HCT116 (cell line): ENCODE measurements around the gene CMBL. TPM values are rescaled to one million over a fixed set of nuclear protein-coding genes. Genes with fewer than 3 reads are reported as not detected.

Experiments
- ATAC-seq: fragments of 200-7000 bp; cut with Tn5 transposase; 2 replicates; pipeline ENCODE4 v1.9.1; 2020; ENCODE audit warnings: mild to moderate bottlenecking, moderate library complexity
- BruUV-seq: library from RNA; stranded (reverse); fragments of 400-500 nt; replicated peaks from 2 replicates; lab custom pipeline; 2021; lab: Mats Ljungman, UMichigan
- CTCF ChIA-PET: fragments of 300-600 bp; sonication (Branson Sonifier 250); formaldehyde crosslinking; loops from one replicate; lab custom pipeline; 2021; ENCODE audit warnings: antibody characterized with exemption; lab: Charles Lee
- POLR2A ChIA-PET: fragments of 300-600, 350-600 bp; sonication (Branson Sonifier 250); formaldehyde crosslinking; loops from one replicate; lab custom pipeline; 2021; ENCODE audit warnings: antibody characterized with exemption; lab: Charles Lee
- RAD21 ChIA-PET, 2 experiments: fragments of 300-600 bp; sonication (Branson Sonifier 250); formaldehyde crosslinking; loops; one replicate each; lab custom pipeline; 2023; ENCODE audit warnings: low total read pairs in 2 of 2; ENCODE audit not compliant: uncharacterized antibody in 2 of 2, unreplicated experiment in 2 of 2, low non-redundant PET in 1 of 2; lab: Charles Lee
- DNase-seq: peaks from one replicate; pipeline ENCODE4 v3.0.0-alpha.2; 2010; ENCODE audit warnings: low read depth, low spot score
- H2AFZ ChIP-seq: fragments of 200-600 bp; shearing (Covaris generic), sonication (generic); 2 replicates; pipeline ENCODE4 v1.6.1; 2017; ENCODE audit warnings: low read depth, mixed run types, mixed read lengths, antibody characterized with exemption, low read length; ENCODE audit not compliant: poor library complexity, severe bottlenecking
- H3K27ac ChIP-seq: 2 replicates; pipeline ENCODE4 v1.5.1; 2012; ENCODE audit warnings: low read depth, low read length
- H3K27me3 ChIP-seq: fragments of 200-600 bp; sonication (generic); 2 replicates; pipeline ENCODE4 v1.6.1; 2016; ENCODE audit warnings: mixed run types, low read length, mixed read lengths; ENCODE audit not compliant: insufficient read depth
- H3K36me3 ChIP-seq, 2 experiments: fragments of 200-500 bp in 1 of 2; fragments of 200-600 bp in 1 of 2; sonication (Bioruptor generic) in 1 of 2; sonication (generic) in 1 of 2; 2 replicates each; pipeline versions ENCODE4 v1.5.1 to v1.6.1; 2014 to 2016; ENCODE audit warnings: low read length in 2 of 2, inconsistent platforms in 1 of 2, mixed read lengths in 1 of 2, mixed run types in 1 of 2; ENCODE audit not compliant: insufficient read depth in 2 of 2, control insufficient read depth in 1 of 2
- H3K4me1 ChIP-seq, 2 experiments: fragments of 200-600 bp in 1 of 2; sonication (generic) in 1 of 2; 2 replicates each; pipeline versions ENCODE4 v1.5.1 to v1.6.1; 2012 to 2017; ENCODE audit warnings: low read length in 2 of 2, inconsistent platforms in 1 of 2, mild to moderate bottlenecking in 1 of 2, mixed read lengths in 1 of 2, mixed run types in 1 of 2, moderate library complexity in 1 of 2; ENCODE audit not compliant: insufficient read depth in 2 of 2, control insufficient read depth in 1 of 2
- H3K4me2 ChIP-seq: fragments of 200-600 bp; sonication (generic); 2 replicates; pipeline ENCODE4 v1.6.1; 2017; ENCODE audit warnings: mixed run types, low read length, mixed read lengths
- H3K4me3 ChIP-seq, 2 experiments: fragments of 200-600 bp in 1 of 2; sonication (generic) in 1 of 2; replicated peaks in 1 of 2; 2 replicates each; pipeline ENCODE4 v1.5.1; 2011 to 2016; ENCODE audit warnings: low read length in 2 of 2, control low read depth in 1 of 2, low read depth in 1 of 2, mild to moderate bottlenecking in 1 of 2, mixed read lengths in 1 of 2, mixed run types in 1 of 2
- H3K79me2 ChIP-seq: fragments of 200-600 bp; sonication (generic); 2 replicates; pipeline ENCODE4 v1.6.1; 2017; ENCODE audit warnings: mild to moderate bottlenecking, mixed run types, low read length, moderate library complexity, mixed read lengths; ENCODE audit not compliant: insufficient read depth
- H3K9ac ChIP-seq: fragments of 200-600 bp; sonication (generic); 2 replicates; pipeline ENCODE4 v1.6.1; 2016; ENCODE audit warnings: low read length, mixed read lengths
- H3K9me2 ChIP-seq: fragments of 200-600 bp; sonication (generic), shearing (Covaris generic); 2 replicates; pipeline ENCODE4 v1.6.1; 2017; ENCODE audit warnings: mixed run types, mild to moderate bottlenecking, moderate library complexity; ENCODE audit not compliant: insufficient read depth
- H3K9me3 ChIP-seq, 2 experiments: fragments of 200-500 bp in 1 of 2; fragments of 200-600 bp in 1 of 2; sonication (Bioruptor generic) in 1 of 2; sonication (generic) in 1 of 2; 2 replicates each; pipeline ENCODE4 v1.6.1; 2014 to 2017; ENCODE audit warnings: low read length in 2 of 2, mixed read lengths in 2 of 2, inconsistent platforms in 1 of 2, low read depth in 1 of 2, mild to moderate bottlenecking in 1 of 2, mixed run types in 1 of 2, moderate library complexity in 1 of 2; ENCODE audit not compliant: control insufficient read depth in 1 of 2, insufficient read depth in 1 of 2
- H4K20me1 ChIP-seq: fragments of 200-600 bp; sonication (generic), shearing (Covaris generic); 2 replicates; pipeline ENCODE4 v1.6.1; 2017; ENCODE audit warnings: mixed run types, mild to moderate bottlenecking, moderate library complexity; ENCODE audit not compliant: insufficient read depth
- ATF3 ChIP-seq: IDR thresholded peaks from 2 replicates; pipeline ENCODE4 v1.6.1; 2012
- CTCF ChIP-seq, 3 experiments: fragments of 200-600 bp in 1 of 3; sonication (generic) in 1 of 3; IDR thresholded peaks in 2 of 3; conservative IDR thresholded peaks in 1 of 3; 2 replicates each; pipeline ENCODE4 v1.5.1; 2012 to 2017; ENCODE audit warnings: low read depth in 2 of 3, low read length in 2 of 3, antibody characterized with exemption in 1 of 3, borderline replicate concordance in 1 of 3, control low read depth in 1 of 3, mild to moderate bottlenecking in 1 of 3, mixed read lengths in 1 of 3, mixed run types in 1 of 3, moderate library complexity in 1 of 3; ENCODE audit not compliant: insufficient read depth in 1 of 3
- FOSL1 ChIP-seq: IDR thresholded peaks from 2 replicates; pipeline ENCODE4 v1.6.1; 2012; ENCODE audit warnings: low read depth
- JUND ChIP-seq: IDR thresholded peaks from 2 replicates; pipeline ENCODE4 v1.6.1; 2012
- RAD21 ChIP-seq: IDR thresholded peaks from 2 replicates; pipeline ENCODE4 v1.6.1; 2012; ENCODE audit warnings: low read depth, mild to moderate bottlenecking
- REST ChIP-seq: IDR thresholded peaks from 2 replicates; pipeline ENCODE4 v1.6.1; 2012; ENCODE audit warnings: low read depth
- SIN3A ChIP-seq: IDR thresholded peaks from 2 replicates; pipeline ENCODE4 v1.6.1; 2012; ENCODE audit warnings: low read depth
- SRF ChIP-seq: IDR thresholded peaks from 2 replicates; pipeline ENCODE4 v1.6.1; 2012; ENCODE audit warnings: low read depth
- TCF7L2 ChIP-seq: IDR thresholded peaks from 2 replicates; pipeline ENCODE4 v1.7.0; 2011; ENCODE audit warnings: borderline replicate concordance, inconsistent platforms; ENCODE audit not compliant: insufficient read depth, insufficient read length; ENCODE audit errors: extremely low read depth
- ZBTB33 ChIP-seq: IDR thresholded peaks from 2 replicates; pipeline ENCODE4 v1.6.1; 2011; ENCODE audit warnings: mild to moderate bottlenecking, low read length, moderate library complexity; ENCODE audit not compliant: insufficient replicate concordance; ENCODE audit errors: extremely low read depth
- ZFX ChIP-seq: fragments of 450-650 bp; IDR thresholded peaks from 2 replicates; pipeline ENCODE4 v1.6.1; 2017
- ZNF274 ChIP-seq: fragments of 200-500 bp; sonication (Bioruptor generic); IDR thresholded peaks from 2 replicates; pipeline ENCODE4 v1.6.1; 2014; ENCODE audit warnings: mild to moderate bottlenecking, low read depth, low read length, inconsistent platforms
- intact Hi-C: fragments of 100-400 bp; cut with micrococcal nuclease; formaldehyde crosslinking; loops from 2 replicates; pipeline ENCODE4 v1.10.0; 2022
- total RNA-seq: library from RNA; stranded (reverse); gene quantifications from one replicate; pipeline ENCODE4 v1.2.1, GENCODE V29; 2021; ENCODE audit not compliant: unreplicated experiment

The CMBL gene
- total RNA-seq, 1 experiment from 2014 or later, result 51.0 TPM

- TF ChIP-seq REST, result no peak
- TF ChIP-seq RAD21, result no peak
- TF ChIP-seq ZNF274, result no peak
Observed at GRCh38 chr5:10249948-10250805, 57.5 kb downstream of the CMBL start, which contains the start of gene CCT5 (continued).

GRCh38 chr5:10248378-10249260 is 59.1 kb downstream of the CMBL start:
- ATAC-seq (peak; percentile 21; the same call in 1 of the 2 replicates), DNase-seq (no peak)
- TF ChIP-seq ZBTB33 (no peak), CTCF (IDR thresholded peaks at IDR 0.05 in 2 of 3, conservative IDR thresholded peaks at IDR 0.05 in 1 of 3; ENCODE audit: borderline replicate concordance in 1 of 3, insufficient read depth in 1 of 3, low read depth in 2 of 3, low read length in 2 of 3) (no peak), JUND (no peak), TCF7L2 (no peak), RAD21 (no peak), FOSL1 (no peak), ZFX (no peak), ZNF274 (no peak), ATF3 (no peak), SRF (no peak), SIN3A (no peak)
- Histone ChIP-seq H3K36me3 (peaks cover 2 to 9% of the 10 kb centered on the region in 2 experiments; a peak in 1 of 4 replicates), H2AFZ (no peak overlapping the region), H4K20me1 (peaks cover 5% of the 10 kb centered on the region), H3K9me3 (no peaks in the 10 kb centered on the region), H3K79me2 (peaks cover 70% of the 10 kb centered on the region), H3K27ac (peak overlapping the region; percentile 85), H3K4me3 (peak overlapping the region; percentile 89 to 92), H3K4me2 (peak overlapping the region; percentile 80), H3K4me1 (peaks cover 10 to 25% of the 10 kb centered on the region in 2 experiments; a peak in 3 of 4 replicates), H3K9ac (peak overlapping the region; percentile 94), H3K9me2 (no peaks in the 10 kb centered on the region), H3K27me3 (no peaks in the 10 kb centered on the region)
- ChIA-PET CTCF (no interaction called here), POLR2A (interaction anchor here (1.9 kb wide), 1 partner anchor 13 kb away, joined by 6 read pairs; no protein-coding TSS in a partner anchor), RAD21 (no interaction called here)
- intact Hi-C loops, result no loop called here
- BruUV-seq, result no TSS peak
